SK-N-SH (cell line): ENCODE measurements around the gene TEPSIN. TPM values are rescaled to one million over a fixed set of nuclear protein-coding genes. Genes with fewer than 3 reads are reported as not detected.

Experiments
- CTCF ChIA-PET: fragments of 300-600, 350-600 bp; formaldehyde crosslinking; extraction: SDS; loops from one replicate; lab custom pipeline; 2021; lab: Yijun Ruan, JAX
- POLR2A ChIA-PET: fragments of 350-600 bp; sonication (Branson Sonifier 250); formaldehyde crosslinking; extraction: SDS; loops from one replicate; lab custom pipeline; 2020; ENCODE audit warnings: antibody characterized with exemption, inconsistent platforms; lab: Yijun Ruan, JAX
- DNase-seq: peaks from one replicate; pipeline ENCODE4 v3.0.0; 2012
- H2AFZ ChIP-seq: fragments of 200-600 bp; sonication (generic); 2 replicates; pipeline ENCODE4 v1.8.1; 2016; ENCODE audit warnings: antibody characterized with exemption, mild to moderate bottlenecking, low read depth
- H3F3A ChIP-seq: fragments of 200-600 bp; sonication (generic); replicated peaks from 2 replicates; pipeline ENCODE3; 2016; ENCODE audit warnings: antibody characterized with exemption, mild to moderate bottlenecking; ENCODE audit not compliant: insufficient read depth
- H3K27ac ChIP-seq, 2 experiments: fragments of 200-500 bp in 1 of 2; fragments of 200-600 bp in 1 of 2; sonication (Bioruptor generic) in 1 of 2; sonication (generic), shearing (Covaris generic) in 1 of 2; 2 replicates each; pipeline versions ENCODE4 v1.5.1 to v1.6.1; 2014 to 2016; ENCODE audit warnings: low read depth in 2 of 2, inconsistent platforms in 1 of 2, low read length in 1 of 2, mild to moderate bottlenecking in 1 of 2, mixed read lengths in 1 of 2
- H3K27me3 ChIP-seq: fragments of 200-600 bp; sonication (generic), shearing (Covaris generic); 2 replicates; pipeline ENCODE4 v1.6.1; 2016; ENCODE audit warnings: mixed run types; ENCODE audit not compliant: insufficient read depth
- H3K36me3 ChIP-seq, 2 experiments: fragments of 200-500 bp in 1 of 2; fragments of 200-600 bp in 1 of 2; sonication (Bioruptor generic) in 1 of 2; sonication (generic) in 1 of 2; replicated peaks in 1 of 2; 2 replicates each; pipeline versions ENCODE3 to v1.5.1; 2014 to 2016; ENCODE audit warnings: low read length in 1 of 2, mild to moderate bottlenecking in 1 of 2; ENCODE audit not compliant: insufficient read depth in 2 of 2, control insufficient read depth in 1 of 2
- H3K4me1 ChIP-seq, 2 experiments: fragments of 200-500 bp in 1 of 2; fragments of 200-600 bp in 1 of 2; sonication (Bioruptor generic) in 1 of 2; sonication (generic), shearing (Covaris generic) in 1 of 2; 2 replicates each; pipeline versions ENCODE4 v1.5.1 to v1.6.1; 2014 to 2016; ENCODE audit warnings: low read depth in 1 of 2, low read length in 1 of 2, mixed run types in 1 of 2; ENCODE audit not compliant: insufficient read depth in 2 of 2, control insufficient read depth in 1 of 2
- H3K4me2 ChIP-seq: fragments of 200-600 bp; sonication (generic), shearing (Covaris generic); 2 replicates; pipeline ENCODE4 v1.6.1; 2017; ENCODE audit warnings: mixed run types
- H3K4me3 ChIP-seq, 2 experiments: fragments of 200-500 bp in 1 of 2; fragments of 200-600 bp in 1 of 2; sonication (Bioruptor generic) in 1 of 2; sonication (generic), shearing (Covaris generic) in 1 of 2; 2 replicates each; pipeline versions ENCODE4 v1.5.1 to v1.8.1; 2014 to 2016; ENCODE audit warnings: low read depth in 2 of 2, inconsistent platforms in 1 of 2, low read length in 1 of 2, mild to moderate bottlenecking in 1 of 2, mixed read lengths in 1 of 2, moderate library complexity in 1 of 2
- H3K79me2 ChIP-seq: fragments of 200-600 bp; sonication (generic); 2 replicates; pipeline ENCODE4 v1.8.1; 2017; ENCODE audit warnings: mild to moderate bottlenecking; ENCODE audit not compliant: insufficient read depth
- H3K9ac ChIP-seq: fragments of 200-600 bp; sonication (generic); 2 replicates; pipeline ENCODE4 v1.6.1; 2017; ENCODE audit warnings: mixed run types
- H3K9me2 ChIP-seq: fragments of 200-600 bp; sonication (generic); 2 replicates; pipeline ENCODE4 v1.6.1; 2017; ENCODE audit warnings: mixed run types
- H3K9me3 ChIP-seq: fragments of 200-600 bp; sonication (generic); 2 replicates; pipeline ENCODE4 v1.6.1; 2017; ENCODE audit warnings: mixed run types, mild to moderate bottlenecking, moderate library complexity
- H4K20me1 ChIP-seq: fragments of 200-600 bp; sonication (generic); 2 replicates; pipeline ENCODE4 v1.6.1; 2017; ENCODE audit warnings: mild to moderate bottlenecking, mixed run types; ENCODE audit not compliant: insufficient read depth
- ELF1 ChIP-seq: IDR thresholded peaks from 2 replicates; pipeline ENCODE4 v1.4.0; 2012
- FOSL2 ChIP-seq: IDR thresholded peaks from 2 replicates; pipeline ENCODE4 v1.4.0; 2012; ENCODE audit warnings: low read depth, mild to moderate bottlenecking, moderate library complexity, borderline replicate concordance
- FOXJ3 ChIP-seq: sonication (generic); formaldehyde crosslinking; IDR thresholded peaks from 2 replicates; pipeline ENCODE4 v1.5.1; 2020; ENCODE audit warnings: mild to moderate bottlenecking, missing genetic modification reagents
- GABPA ChIP-seq: IDR thresholded peaks from 2 replicates; pipeline ENCODE4 v1.4.0; 2012; ENCODE audit warnings: low read depth, mild to moderate bottlenecking
- GATA2 ChIP-seq: sonication (generic); formaldehyde crosslinking; IDR thresholded peaks from 2 replicates; pipeline ENCODE4 v1.5.0; 2020; ENCODE audit warnings: mild to moderate bottlenecking, missing genetic modification reagents
- WGBS: methylation state at CpG from one replicate; pipeline ENCODE4 v1.1.6; 2017; ENCODE audit warnings: low lambda C conversion rate; 5-methylcytosine and 5-hydroxymethylcytosine counted together
- polyA plus RNA-seq, 3 experiments: library from polyadenylated mRNA; depleted of rRNA; stranded (reverse); fragments of >200 nt; gene quantifications; 2 replicates each; pipeline ENCODE4 v1.2.3, GENCODE V29; 2012
- TF ChIP-seq, protein P1 (sequence below): fragments of 150-350 bp; IDR thresholded peaks from 2 replicates; pipeline ENCODE4 v1.6.1; 2016; ENCODE audit warnings: mild to moderate bottlenecking, low read depth, low read length
- TF ChIP-seq, protein P2 (sequence below): IDR thresholded peaks from 2 replicates; pipeline ENCODE4 v1.4.0; 2012; ENCODE audit warnings: low read depth, borderline replicate concordance
- TF ChIP-seq, protein P3 (sequence below): fragments of 150-350 bp; IDR thresholded peaks from 2 replicates; pipeline ENCODE4 v1.6.1; 2017; ENCODE audit warnings: antibody characterized with exemption, low read length, low read depth, borderline replicate concordance

Gene TEPSIN
- polyA plus RNA-seq, 1 of the 3 experiments (the other 2 are of a cell fraction): 35.3 TPM

DNA sequence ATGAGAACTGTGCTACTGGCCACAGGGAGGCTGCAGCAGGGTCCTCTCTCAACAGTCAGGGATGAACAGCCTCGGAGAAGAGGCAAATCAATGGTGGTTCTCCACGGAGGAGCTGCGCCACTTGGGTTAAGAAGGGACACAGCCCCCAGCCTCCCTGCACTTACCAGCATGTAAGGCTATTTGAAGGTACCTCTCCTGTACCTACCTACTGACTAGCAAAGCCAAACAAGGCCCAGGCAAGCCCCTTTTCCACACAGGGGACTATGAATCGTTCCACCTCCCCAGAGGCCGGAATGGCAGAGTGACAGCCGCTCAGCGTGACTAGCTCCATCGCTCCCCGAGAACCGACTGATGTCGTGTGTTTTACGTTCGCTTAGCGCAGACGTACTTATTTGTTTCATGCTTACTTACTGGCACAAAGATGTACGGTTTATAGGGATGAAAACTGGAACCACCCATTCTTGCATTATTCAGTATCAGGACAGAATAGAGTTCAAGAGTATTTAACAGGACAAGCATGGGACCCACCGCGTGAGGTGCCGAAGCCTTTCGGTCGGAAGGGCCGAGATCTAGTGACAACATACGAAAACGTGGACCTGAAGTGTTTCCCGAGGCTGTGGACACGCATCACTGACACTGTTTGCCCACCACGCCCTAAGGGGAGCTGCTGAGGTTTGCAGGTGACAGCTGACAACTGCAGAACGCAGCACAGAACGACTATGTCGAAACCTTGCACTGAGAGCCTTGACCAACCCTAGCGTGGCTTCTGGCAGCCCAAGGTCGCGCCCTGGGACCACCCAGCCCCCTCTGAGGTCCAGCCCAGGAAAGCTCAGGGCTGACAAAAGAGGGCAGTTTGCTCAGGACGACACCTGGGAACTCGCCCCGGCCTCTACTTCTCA is 1.0 kb downstream of the TEPSIN start (continued):
- TF ChIP-seq GATA2 (CRISPR knock-in tag): no peak
- TF ChIP-seq GABPA: no peak
- no peak for TF ChIP-seq FOXJ3 (CRISPR knock-in tag)

- POLR2A ChIA-PET: no interaction called here
- peaks cover 52% of the 10 kb centered on the region for H3K79me2 ChIP-seq
Observed at GRCh38 chr17:81236784-81237183, 2.1 kb downstream of the TEPSIN start.

GRCh38 chr17:81235822-81236740 is 2.8 kb downstream of the TEPSIN start:
- peaks cover 45% of the 10 kb centered on the region for H3K79me2 ChIP-seq
- no peaks in the 10 kb centered on the region for H3K27me3 ChIP-seq
- 93% methylated on average over 31 of the region's 32 CpGs for WGBS
- no peak overlapping the region for H2AFZ ChIP-seq
- peaks cover 0 to 29% of the 10 kb centered on the region in 2 experiments; a peak in 2 of 4 replicates for H3K4me1 ChIP-seq
- H4K20me1 ChIP-seq: no peaks in the 10 kb centered on the region
- H3K4me2 ChIP-seq: no peak overlapping the region
- H3F3A ChIP-seq: no peaks in the 10 kb centered on the region
- DNase-seq: no peak
- no peaks in the 10 kb centered on the region for H3K9me3 ChIP-seq
- H3K9me2 ChIP-seq: no peaks in the 10 kb centered on the region
- peaks cover 0 to 29% of the 10 kb centered on the region in 2 experiments for H3K36me3 ChIP-seq
- ChIA-PET POLR2A (no interaction called here), CTCF (interaction anchor here (0.6 to 12.8 kb wide), 3 partner anchors 93 to 249 kb away, joined by 3 to 133 read pairs (median 3); no protein-coding TSS in a partner anchor)
- no peak overlapping the region for H3K27ac ChIP-seq
- no peak overlapping the region for H3K4me3 ChIP-seq
- H3K9ac ChIP-seq: no peak overlapping the region
- TF ChIP-seq FOSL2: no peak
- TF ChIP-seq, protein P1, sequence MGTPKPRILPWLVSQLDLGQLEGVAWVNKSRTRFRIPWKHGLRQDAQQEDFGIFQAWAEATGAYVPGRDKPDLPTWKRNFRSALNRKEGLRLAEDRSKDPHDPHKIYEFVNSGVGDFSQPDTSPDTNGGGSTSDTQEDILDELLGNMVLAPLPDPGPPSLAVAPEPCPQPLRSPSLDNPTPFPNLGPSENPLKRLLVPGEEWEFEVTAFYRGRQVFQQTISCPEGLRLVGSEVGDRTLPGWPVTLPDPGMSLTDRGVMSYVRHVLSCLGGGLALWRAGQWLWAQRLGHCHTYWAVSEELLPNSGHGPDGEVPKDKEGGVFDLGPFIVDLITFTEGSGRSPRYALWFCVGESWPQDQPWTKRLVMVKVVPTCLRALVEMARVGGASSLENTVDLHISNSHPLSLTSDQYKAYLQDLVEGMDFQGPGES: no peak

More at GRCh38 chr17:81236784-81237183, 2.1 kb downstream of the TEPSIN start:
- H3K4me1 ChIP-seq: peaks cover 0 to 35% of the 10 kb centered on the region in 2 experiments; a peak in 2 of 4 replicates
- TF ChIP-seq ELF1: no peak
- TF ChIP-seq, protein P2, sequence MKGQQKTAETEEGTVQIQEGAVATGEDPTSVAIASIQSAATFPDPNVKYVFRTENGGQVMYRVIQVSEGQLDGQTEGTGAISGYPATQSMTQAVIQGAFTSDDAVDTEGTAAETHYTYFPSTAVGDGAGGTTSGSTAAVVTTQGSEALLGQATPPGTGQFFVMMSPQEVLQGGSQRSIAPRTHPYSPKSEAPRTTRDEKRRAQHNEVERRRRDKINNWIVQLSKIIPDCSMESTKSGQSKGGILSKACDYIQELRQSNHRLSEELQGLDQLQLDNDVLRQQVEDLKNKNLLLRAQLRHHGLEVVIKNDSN: no peak
- TF ChIP-seq, protein P3, sequence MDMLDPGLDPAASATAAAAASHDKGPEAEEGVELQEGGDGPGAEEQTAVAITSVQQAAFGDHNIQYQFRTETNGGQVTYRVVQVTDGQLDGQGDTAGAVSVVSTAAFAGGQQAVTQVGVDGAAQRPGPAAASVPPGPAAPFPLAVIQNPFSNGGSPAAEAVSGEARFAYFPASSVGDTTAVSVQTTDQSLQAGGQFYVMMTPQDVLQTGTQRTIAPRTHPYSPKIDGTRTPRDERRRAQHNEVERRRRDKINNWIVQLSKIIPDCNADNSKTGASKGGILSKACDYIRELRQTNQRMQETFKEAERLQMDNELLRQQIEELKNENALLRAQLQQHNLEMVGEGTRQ: no peak
- CTCF ChIA-PET: interaction anchor here (0.8 to 12.8 kb wide), 2 partner anchors 94 to 135 kb away, joined by 3 to 133 read pairs; no protein-coding TSS in a partner anchor
- DNase-seq: no peak
- no peak overlapping the region for H2AFZ ChIP-seq
- no peaks in the 10 kb centered on the region for H3K27me3 ChIP-seq
- peaks cover 0 to 28% of the 10 kb centered on the region in 2 experiments for H3K36me3 ChIP-seq
- no peak overlapping the region for H3K4me3 ChIP-seq
- no peak overlapping the region for H3K9ac ChIP-seq
- no peaks in the 10 kb centered on the region for H3K9me3 ChIP-seq
- no peaks in the 10 kb centered on the region for H3F3A ChIP-seq
- H4K20me1 ChIP-seq: peaks cover 1% of the 10 kb centered on the region
- 76% methylated on average over 14 of the region's 21 CpGs for WGBS
- H3K4me2 ChIP-seq: no peak overlapping the region
- no peak overlapping the region for H3K27ac ChIP-seq
- H3K9me2 ChIP-seq: no peaks in the 10 kb centered on the region
